Lung microvascular endothelial cell (primary cell): ENCODE data around the gene MRGPRG. TPM values are rescaled to one million over a fixed set of nuclear protein-coding genes. Genes with fewer than 3 reads are reported as not detected.

Experiments
- DNase-seq, 2 donors: peaks; one replicate each; pipeline versions ENCODE4 v3.0.0 to v3.0.0-alpha.2; 2010; ENCODE audit warnings: low read depth in 2 of 2
- total RNA-seq: library from RNA; depleted of rRNA; stranded (reverse); fragments of >200 nt; gene quantifications from 2 replicates; pipeline ENCODE4 v1.2.1, GENCODE V29; 2014

Gene MRGPRG
- total RNA-seq, 1 donor from 2014 or later = not detected

DNA sequence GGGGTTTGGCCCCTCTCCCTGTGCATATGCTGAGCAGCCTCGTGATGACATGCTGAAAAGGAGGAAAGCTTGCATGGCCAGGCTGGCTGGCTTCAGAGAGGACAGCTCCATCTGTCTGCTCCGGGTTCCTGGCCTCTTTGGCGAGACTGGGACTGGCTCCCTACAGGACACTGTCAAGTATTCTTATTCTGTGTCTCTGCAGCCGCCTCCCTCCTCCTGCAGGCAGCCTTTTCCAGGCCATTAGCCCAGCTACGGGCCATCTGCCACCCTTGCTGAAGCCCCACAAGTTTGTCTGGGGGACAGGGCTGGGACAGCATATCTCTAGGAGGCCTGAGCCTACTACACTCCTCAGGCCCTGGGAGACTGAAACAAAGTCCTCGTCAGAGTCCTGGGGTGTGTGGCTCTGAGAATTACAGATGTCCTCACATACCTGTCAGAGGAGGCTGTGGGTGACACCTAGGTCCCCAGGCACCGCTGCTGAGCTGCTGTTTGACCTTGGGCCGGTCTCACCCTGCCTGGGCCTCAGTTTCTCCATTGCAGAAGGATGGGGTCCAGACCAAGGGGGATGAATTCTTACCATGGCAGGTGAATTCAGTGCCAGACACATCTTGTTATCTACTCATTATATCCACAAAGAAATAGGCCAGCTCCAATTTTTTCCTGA, 11.0 kb downstream of the MRGPRG start:
- no peak for DNase-seq

GRCh38 chr11:3206922-3207204, 11.8 kb downstream of the MRGPRG start:
- DNase-seq = no peak

DNA sequence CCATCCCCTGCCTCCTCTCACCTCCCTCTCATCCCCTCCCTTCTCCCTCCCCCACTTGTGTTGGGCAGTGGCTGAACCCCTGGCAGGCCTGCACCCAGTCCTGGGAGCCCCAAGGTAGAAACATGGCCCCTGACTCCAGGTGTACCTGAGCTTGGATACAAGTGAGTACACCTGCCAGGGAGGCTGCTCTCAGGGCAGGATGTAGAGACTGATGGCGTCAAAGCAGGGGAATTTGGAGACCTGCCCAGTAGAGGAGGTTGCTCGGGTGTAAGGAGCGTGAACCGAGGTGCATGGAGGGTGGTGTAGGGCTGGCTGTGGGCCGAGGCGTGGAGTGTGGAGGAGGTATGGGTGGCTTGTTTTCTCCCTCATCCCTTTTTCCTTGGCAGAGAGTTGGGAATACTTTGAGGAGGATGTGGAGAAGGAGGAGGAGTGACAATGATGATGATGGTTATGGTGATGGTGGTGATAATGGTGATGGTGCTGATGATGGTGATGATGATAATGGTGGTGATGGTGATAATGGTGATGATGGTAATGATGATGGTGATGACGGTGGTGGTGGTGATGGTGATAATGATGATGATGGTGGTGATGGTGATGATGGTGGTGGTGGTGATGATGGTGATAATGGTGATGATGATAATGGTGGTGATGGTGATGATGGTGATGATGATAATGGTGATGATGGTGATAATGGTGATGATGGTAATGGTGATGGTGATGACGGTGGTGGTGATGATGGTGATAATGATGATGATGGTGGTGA, 12.3 kb downstream of the MRGPRG start:
- DNase-seq = no peak

GRCh38 chr11:3205261-3206155, 13.1 kb downstream of the MRGPRG start:
- no peak for DNase-seq

DNA sequence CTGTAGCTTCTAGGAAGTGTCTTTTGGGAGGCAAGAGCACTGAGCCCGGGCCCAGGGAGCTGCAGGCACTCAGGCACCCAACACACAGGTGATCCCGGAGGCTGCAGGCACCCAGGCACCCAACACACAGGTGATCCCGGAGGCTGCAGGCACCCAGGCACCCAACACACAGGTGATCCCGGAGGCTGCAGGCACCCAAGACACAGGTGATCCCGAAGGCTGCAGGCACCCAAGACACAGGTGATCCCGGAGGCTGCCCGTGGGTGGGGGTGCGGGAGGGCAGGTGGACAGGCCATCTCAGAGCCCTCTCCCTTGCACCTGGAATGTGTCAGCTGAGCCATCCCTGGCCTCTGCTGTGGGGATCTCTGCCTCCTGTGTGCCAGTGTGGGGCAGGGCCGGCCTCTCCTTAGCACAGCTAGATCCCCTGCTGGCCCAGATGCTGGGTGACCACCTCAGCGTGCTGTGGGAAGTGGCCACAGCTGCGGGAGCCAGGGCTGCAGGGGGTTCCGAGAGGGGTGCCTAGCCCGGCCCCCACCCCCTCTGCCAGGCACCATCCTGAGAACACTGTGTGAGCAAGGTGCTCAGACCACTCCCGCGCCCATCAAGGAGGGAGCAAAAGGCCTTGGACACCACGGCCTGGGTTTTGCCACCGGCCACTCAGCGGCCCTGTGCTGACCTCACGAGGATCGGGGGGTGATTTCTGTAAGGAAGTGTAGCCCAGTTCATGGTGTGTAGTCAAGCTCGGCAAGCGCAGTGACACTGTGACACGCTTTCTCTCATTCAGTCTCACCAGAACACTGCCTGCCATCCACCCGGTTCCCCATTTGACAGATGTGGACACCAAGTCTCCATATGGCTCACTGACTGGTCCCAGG, 14.2 kb downstream of the MRGPRG start:
- no peak for DNase-seq

DNA sequence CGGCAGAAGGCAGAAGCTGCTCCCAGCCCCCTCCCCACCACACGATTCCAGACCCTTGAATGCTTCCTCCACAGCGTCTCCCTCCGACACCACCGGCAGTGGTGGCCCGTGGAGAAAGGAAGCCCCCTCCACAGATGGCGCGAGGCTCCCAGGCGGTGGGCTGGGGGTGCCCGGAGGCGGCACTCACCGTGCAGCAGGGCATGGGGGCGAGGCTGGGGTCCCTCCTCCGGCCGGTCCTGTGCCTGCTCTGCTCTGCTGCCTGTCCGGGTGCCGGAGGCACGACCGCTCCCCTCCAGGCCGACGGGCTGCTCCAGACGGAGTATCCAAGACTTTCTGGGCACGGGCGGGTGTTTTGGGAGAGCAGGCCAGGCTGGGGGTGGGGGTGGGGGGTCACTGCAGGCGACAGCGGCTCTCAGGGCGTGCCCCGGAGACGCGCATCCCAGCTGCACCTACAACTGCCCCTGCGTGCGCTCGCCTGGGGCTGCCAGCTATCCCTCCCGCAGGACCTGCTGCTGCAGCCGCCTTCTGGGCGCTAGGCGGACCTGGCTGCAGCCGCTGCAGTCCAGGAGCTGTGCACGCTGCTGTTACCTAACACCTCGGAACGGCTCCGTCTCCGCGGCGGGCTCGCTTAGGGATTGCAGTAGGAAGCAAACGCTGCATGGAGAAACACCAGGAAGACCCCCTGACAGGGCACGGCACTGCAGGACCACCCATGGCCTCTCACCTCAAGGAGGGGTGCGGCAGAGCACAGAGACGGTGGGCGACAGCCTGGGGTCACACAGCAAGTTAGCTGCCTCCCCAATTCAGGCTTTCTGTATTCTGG, 15.2 kb downstream of the MRGPRG start:
- DNase-seq = no peak

DNA sequence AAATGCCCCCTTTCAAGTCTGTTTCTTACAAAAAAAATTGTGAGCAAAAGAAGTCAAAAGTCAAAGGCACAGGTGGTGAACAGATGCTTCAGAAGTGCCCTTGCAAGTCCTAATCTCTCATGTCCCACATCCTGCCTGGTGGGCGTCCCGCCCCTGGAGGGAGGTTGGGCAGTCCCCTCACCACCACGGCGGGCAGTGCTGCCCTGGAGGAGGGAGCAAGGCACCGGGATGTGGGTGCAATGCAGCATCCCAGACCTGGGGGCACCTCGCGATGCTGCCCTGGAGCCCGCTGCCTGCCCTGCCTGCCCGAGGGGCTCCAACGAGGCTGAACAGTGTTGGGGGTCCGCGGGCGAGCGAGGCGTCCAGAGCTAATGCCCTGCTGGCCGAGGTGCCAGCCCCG, 15.9 kb downstream of the MRGPRG start:
- DNase-seq = no peak

DNA sequence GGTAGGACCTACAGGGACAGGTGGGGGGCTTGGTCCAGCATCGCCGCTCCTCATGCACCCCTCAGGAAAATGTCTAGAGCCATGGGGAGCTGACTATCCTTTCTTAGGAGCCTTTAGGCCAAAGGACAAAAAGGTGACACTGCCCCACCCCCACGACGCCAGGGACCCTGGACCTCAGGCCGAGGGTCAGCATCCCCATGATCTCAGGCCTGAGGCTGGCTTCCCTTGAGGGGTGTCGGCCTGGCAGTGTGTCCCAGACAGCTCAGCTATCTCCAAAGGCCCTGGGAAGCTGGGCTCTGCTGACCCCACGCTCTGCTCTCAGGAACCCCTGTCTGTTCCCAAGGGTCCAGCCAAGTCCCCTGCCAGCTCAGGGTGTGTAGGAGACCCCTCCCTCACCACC, 16.3 kb downstream of the MRGPRG start:
- DNase-seq = no peak

- DNase-seq = no peak
Measured at GRCh38 chr11:3201677-3202181, 16.9 kb downstream of the MRGPRG start.

DNA sequence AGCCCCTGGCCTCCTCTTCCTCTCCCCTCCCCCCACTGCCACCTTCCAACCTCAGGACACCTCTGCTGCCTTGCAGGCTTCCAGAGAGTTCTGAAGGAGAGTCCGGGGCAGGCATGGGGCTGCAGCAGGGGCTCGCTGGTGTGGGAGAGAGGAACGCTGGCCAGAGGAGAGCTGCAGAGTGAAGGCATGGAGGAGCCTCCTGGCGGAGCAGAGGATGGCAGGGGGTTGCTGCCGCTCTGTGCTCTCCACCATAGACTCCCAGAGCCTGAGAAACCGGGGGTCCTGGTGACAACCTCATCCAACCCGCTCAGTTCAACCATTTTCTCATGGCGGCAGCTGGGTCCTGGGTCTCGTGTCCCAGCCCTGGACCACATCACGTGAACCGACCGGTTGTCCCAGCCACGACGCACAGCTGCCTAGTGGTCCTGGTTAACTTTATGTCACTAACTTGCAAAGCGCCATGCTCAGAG, 17.5 kb downstream of the MRGPRG start:
- no peak for DNase-seq

GRCh38 chr11:3200388-3201111, 18.1 kb downstream of the MRGPRG start:
- no peak for DNase-seq

DNA sequence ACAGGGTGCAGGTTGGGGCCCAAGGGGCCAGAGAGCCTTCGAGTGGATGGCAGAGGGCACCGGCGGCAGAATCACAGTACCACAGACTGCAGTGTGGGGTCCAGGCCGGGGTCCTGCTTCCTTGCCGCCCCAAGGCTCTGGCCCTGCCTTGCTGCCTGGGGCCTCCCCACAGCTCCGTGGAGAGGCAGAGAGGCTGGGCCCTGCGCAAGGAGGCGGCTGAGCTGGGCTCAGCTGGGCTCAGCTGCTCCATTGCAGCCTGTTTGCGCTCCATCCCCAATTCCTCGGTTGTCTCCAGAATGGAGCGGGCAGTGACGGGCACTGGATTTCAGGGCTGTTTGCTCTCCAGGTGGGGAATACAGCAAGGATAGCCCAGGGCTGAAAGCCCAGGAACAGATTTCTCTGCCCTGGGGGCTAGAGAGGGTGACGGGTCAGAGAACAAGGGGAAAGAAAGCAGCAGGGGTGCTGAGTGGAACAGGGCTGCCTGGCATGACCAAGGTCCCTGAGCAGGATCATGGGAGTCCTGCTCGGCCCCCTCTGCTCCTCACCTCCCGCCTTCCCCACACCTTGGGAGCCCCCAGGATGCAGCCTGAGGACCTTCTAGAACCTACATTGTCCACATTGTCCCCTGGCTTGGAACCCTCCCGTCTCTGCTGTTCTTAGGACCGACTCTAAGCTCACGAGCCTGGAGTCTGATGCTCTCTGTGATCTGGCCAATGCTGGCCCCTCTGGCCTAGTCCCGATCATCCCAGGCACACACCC, 18.9 kb downstream of the MRGPRG start:
- no peak for DNase-seq

- no peak for DNase-seq
Measured at GRCh38 chr11:3198815-3199214, 19.8 kb downstream of the MRGPRG start.

- DNase-seq = no peak
Measured at GRCh38 chr11:3197878-3198528, 20.6 kb downstream of the MRGPRG start.

DNA sequence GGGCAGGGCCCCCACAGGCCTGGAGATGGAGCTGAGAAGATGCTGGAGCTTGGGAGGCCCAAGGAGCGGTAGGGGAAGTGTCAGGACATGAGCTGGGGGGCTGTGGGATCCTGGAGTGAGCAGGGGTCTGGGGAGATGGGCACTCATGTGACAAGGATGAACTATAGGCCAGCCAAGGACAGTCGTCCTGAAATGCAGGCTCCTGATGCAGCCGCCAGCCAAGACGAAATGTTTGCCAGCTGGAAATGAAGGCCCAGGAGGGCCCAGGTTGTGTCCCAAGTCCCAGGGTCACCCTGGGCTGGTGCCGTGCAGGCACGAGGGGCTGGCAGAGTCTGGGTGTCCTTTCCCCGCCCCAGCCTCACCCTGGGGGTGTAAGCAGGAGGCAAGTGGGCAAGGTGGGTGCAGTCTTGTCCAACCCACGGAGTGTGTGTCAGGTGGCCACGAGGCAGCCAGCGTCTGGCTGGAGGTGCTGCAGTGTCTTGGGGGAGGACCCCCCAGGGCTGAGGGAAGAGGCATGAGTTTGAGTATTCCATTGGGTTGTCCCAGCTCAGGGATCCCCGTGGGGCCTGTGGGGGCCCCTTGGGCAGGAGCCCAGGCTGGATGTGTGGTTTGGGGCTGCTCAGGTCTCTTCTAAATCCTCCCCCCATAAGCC, 21.4 kb downstream of the MRGPRG start:
- DNase-seq = no peak

- DNase-seq = no peak
Measured at GRCh38 chr11:3196161-3197043, 22.2 kb downstream of the MRGPRG start.
